ENCODE measurements around the gene RNF8.

GRCh38 chr6:37432916-37433656 lies 79.3 kb downstream of the RNF8 start, which contains the start of gene CMTR1:
- TF ChIP-seq CTCF (conservative IDR thresholded peaks at IDR 0.05; ENCODE audit: low read depth, low read length) (peak; percentile 8; the same call in 1 of the 2 replicates), POLR2A (IDR thresholded peaks at IDR 0.05; ENCODE audit: low read depth, low read length) (peak; percentile 77), CEBPB (IDR thresholded peaks at IDR 0.05; ENCODE audit: low read depth, low read length) (no peak)

Measured in IMR-90 (cell line).